ENCODE data around the gene C1orf87.

C1orf87 gene

GRCh38 chr1:60033066-60033465 lies 40.5 kb downstream of the C1orf87 start:
- DNase-seq (ENCODE audit: low read depth): no peak
- no peak overlapping the region for H3K4me3 ChIP-seq (ENCODE audit: low read length)
- no peak for TF ChIP-seq CTCF (IDR thresholded peaks at IDR 0.05; ENCODE audit: insufficient read depth, low read depth, low read length, missing control alignments)

GRCh38 chr1:60031146-60031545 lies 42.4 kb downstream of the C1orf87 start:
- no peak for TF ChIP-seq CTCF (IDR thresholded peaks at IDR 0.05; ENCODE audit: insufficient read depth, low read depth, low read length, missing control alignments)
- DNase-seq (ENCODE audit: low read depth): no peak
- no peak overlapping the region for H3K4me3 ChIP-seq (ENCODE audit: low read length)

- TF ChIP-seq CTCF (IDR thresholded peaks at IDR 0.05; ENCODE audit: insufficient read depth, low read depth, low read length, missing control alignments): no peak
- no peak overlapping the region for H3K4me3 ChIP-seq (ENCODE audit: low read length)
- no peak for DNase-seq (ENCODE audit: low read depth)
Measured at GRCh38 chr1:60025552-60025951, 48.0 kb downstream of the C1orf87 start.

- DNase-seq (ENCODE audit: low read depth): no peak
- H3K4me3 ChIP-seq (ENCODE audit: low read length): no peak overlapping the region
- TF ChIP-seq CTCF (IDR thresholded peaks at IDR 0.05; ENCODE audit: insufficient read depth, low read depth, low read length, missing control alignments): no peak
Measured at GRCh38 chr1:60017508-60018205, 55.9 kb downstream of the C1orf87 start.

GRCh38 chr1:60010690-60011089 lies 62.9 kb downstream of the C1orf87 start:
- TF ChIP-seq CTCF (IDR thresholded peaks at IDR 0.05; ENCODE audit: insufficient read depth, low read depth, low read length, missing control alignments): no peak
- no peak for DNase-seq (ENCODE audit: low read depth)
- no peak overlapping the region for H3K4me3 ChIP-seq (ENCODE audit: low read length)

GRCh38 chr1:60008500-60008899 lies 65.1 kb downstream of the C1orf87 start:
- no peak for DNase-seq (ENCODE audit: low read depth)
- H3K4me3 ChIP-seq (ENCODE audit: low read length): no peak overlapping the region
- no peak for TF ChIP-seq CTCF (IDR thresholded peaks at IDR 0.05; ENCODE audit: insufficient read depth, low read depth, low read length, missing control alignments)

GRCh38 chr1:60000625-60001024 lies 72.9 kb downstream of the C1orf87 start:
- DNase-seq (ENCODE audit: low read depth): no peak
- no peak overlapping the region for H3K4me3 ChIP-seq (ENCODE audit: low read length)
- TF ChIP-seq CTCF (IDR thresholded peaks at IDR 0.05; ENCODE audit: insufficient read depth, low read depth, low read length, missing control alignments): no peak
